ENCODE results near the gene ZNF557. TPM values are rescaled to one million over a fixed set of nuclear protein-coding genes. Genes with fewer than 3 reads are reported as not detected.

Gene ZNF557
- total and polyA plus RNA-seq, 4 experiments from 2014 or later, result 0.94 to 33.2 (median 21.0) TPM

GRCh38 chr19:7076151-7076550 is 6.6 kb downstream of the ZNF557 start:
- Mint-ChIP-seq H3K27me3 (no peaks in the 10 kb centered on the region), H3K27ac (peak overlapping the region in 1 of 7 donors; percentile 1), H3K4me3 (no peak overlapping the region), H3K9me3 (peaks cover 0 to 63% (median 49%) of the 10 kb centered on the region in 8 donors), H3K36me3 (peaks cover 70 to 89% of the 10 kb centered on the region in 2 donors), H3K4me1 (peaks cover 7 to 15% (median 10%) of the 10 kb centered on the region in 4 donors)
- no peak overlapping the region for H3K27ac ChIP-seq (ENCODE audit: low read depth, low read length)
- CTCF ChIA-PET (ENCODE audit: partially characterized antibody), result interaction anchor here (1.9 kb wide), 1 partner anchor 10 kb away, joined by 4 read pairs; no protein-coding TSS in a partner anchor
- no peak overlapping the region for H3K4me3 ChIP-seq (ENCODE audit: low read length in 2 of 2)
- H3K9me3 ChIP-seq (ENCODE audit: control insufficient read depth in 1 of 2, low read length in 2 of 2), result peaks cover 15 to 36% of the 10 kb centered on the region in 2 donors
- H3K27me3 ChIP-seq (ENCODE audit: insufficient read depth, low read length), result no peaks in the 10 kb centered on the region
- intact Hi-C loops (cut with micrococcal nuclease), result no loop called here
- no peak for DNase-seq
- peaks cover 86% of the 10 kb centered on the region for H3K36me3 ChIP-seq (ENCODE audit: insufficient read depth, low read length)
- peaks cover 4% of the 10 kb centered on the region for H3K4me1 ChIP-seq (ENCODE audit: insufficient read depth, low read length)
- POLR2A ChIA-PET (ENCODE audit: partially characterized antibody), result interaction anchor here (0.9 kb wide), 1 partner anchor 275 kb away, joined by 3 read pairs; no protein-coding TSS in a partner anchor

GRCh38 chr19:7078008-7078407 is 8.5 kb downstream of the ZNF557 start:
- H3K4me3 Mint-ChIP-seq, result peak overlapping the region in 2 of 8 donors; percentile 22 to 40
- Histone ChIP-seq H3K4me3 (ENCODE audit: low read length in 2 of 2) (no peak overlapping the region), H3K27me3 (ENCODE audit: insufficient read depth, low read length) (no peaks in the 10 kb centered on the region), H3K36me3 (ENCODE audit: insufficient read depth, low read length) (peaks cover 93% of the 10 kb centered on the region), H3K9me3 (ENCODE audit: control insufficient read depth in 1 of 2, low read length in 2 of 2) (peaks cover 22 to 55% of the 10 kb centered on the region in 2 donors), H3K4me1 (ENCODE audit: insufficient read depth, low read length) (no peaks in the 10 kb centered on the region), H3K27ac (ENCODE audit: low read depth, low read length) (no peak overlapping the region)
- POLR2A ChIA-PET (ENCODE audit: partially characterized antibody), result interaction anchor here (1.3 kb wide), 1 partner anchor 9 kb away, joined by 6 read pairs; the partner anchor contains the start of gene ZNF557
- peaks cover 0 to 7% (median 3%) of the 10 kb centered on the region in 4 donors for H3K4me1 Mint-ChIP-seq
- peaks cover 0 to 82% (median 65%) of the 10 kb centered on the region in 8 donors for H3K9me3 Mint-ChIP-seq
- CTCF ChIA-PET (ENCODE audit: partially characterized antibody), result no interaction called here
- H3K36me3 Mint-ChIP-seq, result peaks cover 77 to 94% of the 10 kb centered on the region in 2 donors
- no peak for DNase-seq
- H3K27me3 Mint-ChIP-seq, result no peaks in the 10 kb centered on the region
- intact Hi-C loops (cut with micrococcal nuclease), result no loop called here
- H3K27ac Mint-ChIP-seq, result peak overlapping the region in 2 of 7 donors; percentile 25 to 29

- Histone ChIP-seq H3K4me3 (ENCODE audit: low read length in 2 of 2) (no peak overlapping the region), H3K4me1 (ENCODE audit: insufficient read depth, low read length) (no peaks in the 10 kb centered on the region), H3K9me3 (ENCODE audit: control insufficient read depth in 1 of 2, low read length in 2 of 2) (peaks cover 26 to 77% of the 10 kb centered on the region in 2 donors), H3K27ac (ENCODE audit: low read depth, low read length) (no peak overlapping the region), H3K27me3 (ENCODE audit: insufficient read depth, low read length) (no peaks in the 10 kb centered on the region), H3K36me3 (ENCODE audit: insufficient read depth, low read length) (peaks cover 59% of the 10 kb centered on the region)
- DNase-seq, result peak in 2 of 5 donors; percentile 10 to 16
- Mint-ChIP-seq H3K27ac (peak overlapping the region in 1 of 7 donors; percentile 21), H3K36me3 (peaks cover 64 to 72% of the 10 kb centered on the region in 2 donors), H3K9me3 (peaks cover 0 to 97% (median 80%) of the 10 kb centered on the region in 8 donors), H3K4me1 (peaks cover 0 to 1% (median 0%) of the 10 kb centered on the region in 4 donors), H3K4me3 (peak overlapping the region in 2 of 8 donors; percentile 5 to 35), H3K27me3 (no peaks in the 10 kb centered on the region)
- ChIA-PET POLR2A (ENCODE audit: partially characterized antibody) (interaction anchor here (5.3 kb wide), 1 partner anchor 13 kb away, joined by 33 read pairs; the partner anchor contains the start of gene ZNF557), CTCF (ENCODE audit: partially characterized antibody) (interaction anchor here (1.1 kb wide), 1 partner anchor 19 kb away, joined by 3 read pairs; no protein-coding TSS in a partner anchor)
- intact Hi-C loops (cut with micrococcal nuclease), result no loop called here
Measured at GRCh38 chr19:7083076-7083956, 13.8 kb downstream of the ZNF557 start.

- Histone ChIP-seq H3K4me1 (ENCODE audit: insufficient read depth, low read length) (peaks cover 3% of the 10 kb centered on the region), H3K36me3 (ENCODE audit: insufficient read depth, low read length) (peaks cover 4% of the 10 kb centered on the region), H3K9me3 (ENCODE audit: control insufficient read depth in 1 of 2, low read length in 2 of 2) (peaks cover 3 to 50% of the 10 kb centered on the region in 2 donors), H3K27me3 (ENCODE audit: insufficient read depth, low read length) (no peaks in the 10 kb centered on the region), H3K27ac (ENCODE audit: low read depth, low read length) (no peak overlapping the region), H3K4me3 (ENCODE audit: low read length in 2 of 2) (no peak overlapping the region)
- intact Hi-C loops (cut with micrococcal nuclease), result no loop called here
- peaks cover 26 to 29% of the 10 kb centered on the region in 2 donors for H3K36me3 Mint-ChIP-seq
- ChIA-PET POLR2A (ENCODE audit: partially characterized antibody) (no interaction called here), CTCF (ENCODE audit: partially characterized antibody) (no interaction called here)
- no peak overlapping the region for H3K4me3 Mint-ChIP-seq
- no peak overlapping the region for H3K27ac Mint-ChIP-seq
- no peaks in the 10 kb centered on the region for H3K27me3 Mint-ChIP-seq
- H3K9me3 Mint-ChIP-seq, result peaks cover 0 to 91% (median 66%) of the 10 kb centered on the region in 8 donors
- H3K4me1 Mint-ChIP-seq, result peaks cover 0 to 9% (median 2%) of the 10 kb centered on the region in 4 donors
- DNase-seq, result no peak
Measured at GRCh38 chr19:7088999-7089398, 19.5 kb downstream of the ZNF557 start.

GRCh38 chr19:7098096-7098495 is 28.6 kb downstream of the ZNF557 start:
- Mint-ChIP-seq H3K4me3 (peak overlapping the region; percentile 84 to 96 (median 92)), H3K36me3 (peaks cover 19 to 20% of the 10 kb centered on the region in 2 donors), H3K27me3 (peaks cover 0 to 1% of the 10 kb centered on the region in 2 donors), H3K27ac (peak overlapping the region; percentile 32 to 98 (median 94)), H3K4me1 (peaks cover 13 to 40% (median 27%) of the 10 kb centered on the region in 4 donors), H3K9me3 (peaks cover 0 to 43% (median 30%) of the 10 kb centered on the region in 8 donors)
- Histone ChIP-seq H3K9me3 (ENCODE audit: control insufficient read depth in 1 of 2, low read length in 2 of 2) (peaks cover 0 to 9% of the 10 kb centered on the region in 2 donors), H3K4me3 (ENCODE audit: low read length in 2 of 2) (peak overlapping the region in 1 of 2 donors; percentile 86), H3K27ac (ENCODE audit: low read depth, low read length) (peak overlapping the region; percentile 86), H3K36me3 (ENCODE audit: insufficient read depth, low read length) (no peaks in the 10 kb centered on the region), H3K4me1 (ENCODE audit: insufficient read depth, low read length) (peaks cover 23% of the 10 kb centered on the region), H3K27me3 (ENCODE audit: insufficient read depth, low read length) (no peaks in the 10 kb centered on the region)
- ChIA-PET POLR2A (ENCODE audit: partially characterized antibody) (interaction anchor here (0.6 to 0.8 kb wide), 2 partner anchors 28 to 484 kb away, joined by 3 read pairs; no protein-coding TSS in a partner anchor), CTCF (ENCODE audit: partially characterized antibody) (no interaction called here)
- DNase-seq, result no peak
- intact Hi-C loops (cut with micrococcal nuclease), result no loop called here

- H3K4me1 Mint-ChIP-seq, result peaks cover 13 to 40% (median 27%) of the 10 kb centered on the region in 4 donors
- H3K4me3 Mint-ChIP-seq, result peak overlapping the region; percentile 84 to 96 (median 92)
- DNase-seq, result peak; percentile 82 to 92 (median 87)
- Histone ChIP-seq H3K9me3 (ENCODE audit: control insufficient read depth in 1 of 2, low read length in 2 of 2) (peaks cover 0 to 1% of the 10 kb centered on the region in 2 donors), H3K36me3 (ENCODE audit: insufficient read depth, low read length) (no peaks in the 10 kb centered on the region), H3K4me1 (ENCODE audit: insufficient read depth, low read length) (peaks cover 23% of the 10 kb centered on the region), H3K4me3 (ENCODE audit: low read length in 2 of 2) (peak overlapping the region; percentile 57 to 86), H3K27me3 (ENCODE audit: insufficient read depth, low read length) (no peaks in the 10 kb centered on the region), H3K27ac (ENCODE audit: low read depth, low read length) (peak overlapping the region; percentile 86)
- intact Hi-C loops (cut with micrococcal nuclease), result loop anchor here (1.0 kb wide), 1 partner anchor 30 kb away; the partner anchor contains the start of gene ZNF557
- peak overlapping the region; percentile 74 to 98 (median 94) for H3K27ac Mint-ChIP-seq
- H3K9me3 Mint-ChIP-seq, result peaks cover 0 to 35% (median 25%) of the 10 kb centered on the region in 8 donors
- H3K36me3 Mint-ChIP-seq, result peaks cover 16 to 18% of the 10 kb centered on the region in 2 donors
- ChIA-PET POLR2A (ENCODE audit: partially characterized antibody) (interaction anchor here (0.6 to 1.9 kb wide), 15 partner anchors 13 to 845 kb away, joined by 3 to 31 read pairs (median 5); partner anchors contain the start of genes ARHGEF18, MAP2K7, PET100 and TRAPPC5), CTCF (ENCODE audit: partially characterized antibody) (interaction anchor here (0.5 to 1.6 kb wide), 6 partner anchors 29 to 702 kb away, joined by 3 to 5 read pairs (median 4); partner anchors contain the start of gene ZNF557)
- H3K27me3 Mint-ChIP-seq, result peaks cover 0 to 3% of the 10 kb centered on the region in 2 donors
Measured at GRCh38 chr19:7098701-7099596, 29.4 kb downstream of the ZNF557 start.
